Loucy (cell line): Measurements from ENCODE around the gene NKG7.

ENCODE experiments used
- H2AFZ ChIP-seq: fragments of 200-600 bp; sonication (generic); 2 replicates; pipeline ENCODE4 v1.6.0; 2016; ENCODE audit warnings: antibody characterized with exemption, mild to moderate bottlenecking, low read length, moderate library complexity
- H3F3A ChIP-seq: fragments of 200-600 bp; 2 replicates; pipeline ENCODE4 v1.6.0; 2016; ENCODE audit warnings: antibody characterized with exemption, low read depth, mild to moderate bottlenecking
- H3K27me3 ChIP-seq: fragments of 200-600 bp; sonication (generic); 2 replicates; pipeline ENCODE4 v1.6.1; 2014; ENCODE audit warnings: low read length, mild to moderate bottlenecking; ENCODE audit not compliant: insufficient read depth, poor library complexity, severe bottlenecking
- H3K36me3 ChIP-seq: fragments of 200-600 bp; sonication (generic); 2 replicates; pipeline ENCODE4 v1.6.1; 2016; ENCODE audit warnings: low read length; ENCODE audit not compliant: insufficient read depth
- H3K4me1 ChIP-seq: fragments of 200-600 bp; sonication (generic); 2 replicates; pipeline ENCODE4 v1.5.1; 2014; ENCODE audit warnings: low read length, mild to moderate bottlenecking; ENCODE audit not compliant: insufficient read depth, poor library complexity, severe bottlenecking
- H3K4me2 ChIP-seq: fragments of 200-600 bp; sonication (generic); 2 replicates; pipeline ENCODE4 v1.6.0; 2014; ENCODE audit warnings: antibody characterized with exemption, low read length, low read depth, mild to moderate bottlenecking; ENCODE audit not compliant: poor library complexity, severe bottlenecking
- H3K4me3 ChIP-seq: fragments of 200-600 bp; sonication (generic); 2 replicates; pipeline ENCODE4 v1.5.1; 2014; ENCODE audit warnings: low read length, mild to moderate bottlenecking, mixed read lengths; ENCODE audit not compliant: poor library complexity, severe bottlenecking
- H3K79me2 ChIP-seq: fragments of 200-600 bp; sonication (generic); 2 replicates; pipeline ENCODE4 v1.6.1; 2014; ENCODE audit warnings: low read length; ENCODE audit not compliant: insufficient read depth
- H3K9ac ChIP-seq: fragments of 200-600 bp; sonication (generic); 2 replicates; pipeline ENCODE4 v1.6.0; 2014; ENCODE audit warnings: mild to moderate bottlenecking, low read depth, low read length, moderate library complexity; ENCODE audit not compliant: poor library complexity, severe bottlenecking
- H3K9me2 ChIP-seq: fragments of 200-600 bp; sonication (generic); replicated peaks from 2 replicates; pipeline ENCODE4 v1.6.1; 2016; ENCODE audit warnings: low read depth, low read length, mixed read lengths
- H3K9me3 ChIP-seq: fragments of 200-600 bp; sonication (generic); 2 replicates; pipeline ENCODE4 v1.6.1; 2014; ENCODE audit warnings: mild to moderate bottlenecking, antibody characterized with exemption, low read length, low read depth; ENCODE audit not compliant: insufficient read depth
- H4K20me1 ChIP-seq: fragments of 200-600 bp; sonication (generic); 2 replicates; pipeline ENCODE4 v1.6.0; 2014; ENCODE audit warnings: antibody characterized with exemption, low read length, mild to moderate bottlenecking; ENCODE audit not compliant: insufficient read depth, poor library complexity, severe bottlenecking
- EZH2phosphoT487 ChIP-seq: fragments of 200-600 bp; IDR thresholded peaks from 2 replicates; pipeline ENCODE4 v1.6.1; 2018; ENCODE audit warnings: antibody characterized with exemption, mild to moderate bottlenecking, moderate library complexity, borderline replicate concordance
- TF ChIP-seq, protein P1 (sequence below): fragments of 200-600 bp; sonication (generic); conservative IDR thresholded peaks from 2 replicates; pipeline ENCODE4 v1.5.1; 2014; ENCODE audit warnings: mild to moderate bottlenecking, antibody characterized with exemption, low read length

The NKG7 gene

GRCh38 chr19:51345076-51345620 is 27.3 kb downstream of the NKG7 start:
- Histone ChIP-seq H3K27me3 (no peaks in the 10 kb centered on the region), H3K4me1 (no peaks in the 10 kb centered on the region), H3K79me2 (no peaks in the 10 kb centered on the region), H3K9me2 (no peaks in the 10 kb centered on the region), H3K36me3 (no peaks in the 10 kb centered on the region), H3K4me3 (no peak overlapping the region), H3K9me3 (no peaks in the 10 kb centered on the region), H3F3A (no peaks in the 10 kb centered on the region), H3K9ac (no peak overlapping the region), H2AFZ (no peak overlapping the region), H4K20me1 (no peaks in the 10 kb centered on the region), H3K4me2 (no peak overlapping the region)
- no peak for TF ChIP-seq EZH2phosphoT487
- TF ChIP-seq, protein P1, sequence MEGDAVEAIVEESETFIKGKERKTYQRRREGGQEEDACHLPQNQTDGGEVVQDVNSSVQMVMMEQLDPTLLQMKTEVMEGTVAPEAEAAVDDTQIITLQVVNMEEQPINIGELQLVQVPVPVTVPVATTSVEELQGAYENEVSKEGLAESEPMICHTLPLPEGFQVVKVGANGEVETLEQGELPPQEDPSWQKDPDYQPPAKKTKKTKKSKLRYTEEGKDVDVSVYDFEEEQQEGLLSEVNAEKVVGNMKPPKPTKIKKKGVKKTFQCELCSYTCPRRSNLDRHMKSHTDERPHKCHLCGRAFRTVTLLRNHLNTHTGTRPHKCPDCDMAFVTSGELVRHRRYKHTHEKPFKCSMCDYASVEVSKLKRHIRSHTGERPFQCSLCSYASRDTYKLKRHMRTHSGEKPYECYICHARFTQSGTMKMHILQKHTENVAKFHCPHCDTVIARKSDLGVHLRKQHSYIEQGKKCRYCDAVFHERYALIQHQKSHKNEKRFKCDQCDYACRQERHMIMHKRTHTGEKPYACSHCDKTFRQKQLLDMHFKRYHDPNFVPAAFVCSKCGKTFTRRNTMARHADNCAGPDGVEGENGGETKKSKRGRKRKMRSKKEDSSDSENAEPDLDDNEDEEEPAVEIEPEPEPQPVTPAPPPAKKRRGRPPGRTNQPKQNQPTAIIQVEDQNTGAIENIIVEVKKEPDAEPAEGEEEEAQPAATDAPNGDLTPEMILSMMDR: no peak

DNA sequence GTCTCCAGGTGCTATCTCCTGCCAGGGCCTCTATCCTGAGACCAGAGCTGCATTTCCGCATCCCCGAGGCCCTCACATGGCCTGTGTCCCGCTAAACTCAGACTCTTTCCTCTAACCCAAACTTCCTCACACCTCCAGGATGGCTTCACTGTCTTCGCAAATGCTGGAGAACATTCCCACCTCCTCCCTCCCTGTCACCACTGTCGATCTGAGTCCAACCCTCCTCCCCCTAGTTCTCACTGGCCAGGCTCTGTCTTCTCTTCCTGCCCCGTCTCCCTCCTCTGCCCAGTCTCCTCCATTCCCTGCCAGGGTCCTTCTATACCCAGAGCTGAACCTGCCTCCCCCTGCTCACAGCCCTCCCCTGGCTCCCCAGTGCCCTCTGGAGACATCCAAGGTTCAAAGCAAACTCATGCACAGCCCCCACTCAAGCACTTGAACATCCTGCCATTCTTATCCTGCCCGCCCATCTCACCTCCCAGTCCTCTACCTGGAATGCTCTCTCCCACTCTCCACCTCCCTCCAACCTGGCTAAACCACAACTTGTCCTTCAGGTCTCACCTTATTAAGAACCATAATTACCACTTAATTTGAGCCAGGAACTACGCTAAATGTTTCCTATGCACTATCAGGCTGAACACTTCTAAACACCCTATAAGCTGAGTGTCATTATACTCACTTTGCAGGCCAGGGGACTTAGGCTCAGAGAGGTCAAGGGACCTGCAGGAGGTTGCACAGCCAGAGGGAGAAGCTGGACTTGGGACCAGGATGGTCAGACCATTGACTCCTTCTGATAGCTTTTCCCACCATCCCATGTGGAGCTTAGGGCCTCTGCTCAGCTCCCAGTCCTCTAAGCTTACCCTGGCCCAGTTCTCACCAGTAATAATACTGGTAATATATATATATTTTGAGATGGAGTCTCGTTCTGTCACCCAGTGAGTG is 29.6 kb downstream of the NKG7 start:
- no peaks in the 10 kb centered on the region for H4K20me1 ChIP-seq
- H3K4me2 ChIP-seq: no peak overlapping the region
- no peak overlapping the region for H3K9ac ChIP-seq
- no peaks in the 10 kb centered on the region for H3K9me2 ChIP-seq
- no peaks in the 10 kb centered on the region for H3F3A ChIP-seq
- no peaks in the 10 kb centered on the region for H3K36me3 ChIP-seq
- no peaks in the 10 kb centered on the region for H3K79me2 ChIP-seq
- peaks cover 8% of the 10 kb centered on the region for H3K4me1 ChIP-seq
- no peaks in the 10 kb centered on the region for H3K9me3 ChIP-seq
- H2AFZ ChIP-seq: no peak overlapping the region
- no peaks in the 10 kb centered on the region for H3K27me3 ChIP-seq
- TF ChIP-seq, protein P1: no peak
- no peak for TF ChIP-seq EZH2phosphoT487
- H3K4me3 ChIP-seq: no peak overlapping the region

GRCh38 chr19:51341976-51342580 is 30.4 kb downstream of the NKG7 start, which contains the start of gene VSIG10L:
VSIG10L (minus strand) TSS chr19:51342139; CDS start chr19:51342124, 15 bp downstream.
- no peaks in the 10 kb centered on the region for H3K36me3 ChIP-seq
- peaks cover 8% of the 10 kb centered on the region for H3K4me1 ChIP-seq
- H3K79me2 ChIP-seq: no peaks in the 10 kb centered on the region
- H3K9me3 ChIP-seq: no peaks in the 10 kb centered on the region
- H2AFZ ChIP-seq: no peak within 1 kb of the TSS
- H3K4me2 ChIP-seq: no peak within 1 kb of the TSS
- no peaks in the 10 kb centered on the region for H3K27me3 ChIP-seq
- no peak within 1 kb of the TSS for H3K4me3 ChIP-seq
- H3F3A ChIP-seq: no peaks in the 10 kb centered on the region
- no peak within 1 kb of the TSS for H3K9ac ChIP-seq
- no peaks in the 10 kb centered on the region for H3K9me2 ChIP-seq
- no peaks in the 10 kb centered on the region for H4K20me1 ChIP-seq
- no peak for TF ChIP-seq EZH2phosphoT487
- TF ChIP-seq, protein P1: no peak
